ENCODE measurements around the gene MYOM1. TPM values are rescaled to one million over a fixed set of nuclear protein-coding genes. Genes with fewer than 3 reads are reported as not detected.

The MYOM1 gene
- total RNA-seq, 4 donors from 2014 or later = 0.67 to 2.1 (median 1.5) TPM

- no peak overlapping the region for H3K4me3 ChIP-seq (ENCODE audit: low read depth, poor library complexity, severe bottlenecking)
- intact Hi-C loops (cut with DNase I; ENCODE audit: low total_unique reads) = no loop called here
- TF ChIP-seq POLR2A (IDR thresholded peaks at IDR 0.05) (no peak), CTCF (IDR thresholded peaks at IDR 0.05) (peak in 1 of 3 donors; percentile 57)
- WGBS, 2 donors = 27 to 29% methylated on average over 16 of the region's 16 CpGs
- peak; percentile 66 to 95 for DNase-seq (ENCODE audit: low spot score in 2 of 2)
Measured at GRCh38 chr18:3129053-3129864, 90.5 kb downstream of the MYOM1 start.

GRCh38 chr18:3126457-3127097, 93.2 kb downstream of the MYOM1 start:
- TF ChIP-seq POLR2A (IDR thresholded peaks at IDR 0.05) = no peak
- no peak for TF ChIP-seq CTCF (IDR thresholded peaks at IDR 0.05)

GRCh38 chr18:3124822-3125221, 94.9 kb downstream of the MYOM1 start:
- TF ChIP-seq POLR2A (IDR thresholded peaks at IDR 0.05) (no peak), CTCF (IDR thresholded peaks at IDR 0.05) (no peak)
- DNase-seq (ENCODE audit: low spot score in 2 of 2) = no peak
- intact Hi-C loops (cut with DNase I; ENCODE audit: low total_unique reads) = no loop called here
- WGBS, 2 donors = 95 to 97% methylated on average over 1 of the region's 1 CpG
- no peak overlapping the region for H3K4me3 ChIP-seq (ENCODE audit: low read depth, poor library complexity, severe bottlenecking)

More at GRCh38 chr18:3126457-3127097, 93.2 kb downstream of the MYOM1 start:
- no peak overlapping the region for H3K4me3 ChIP-seq (ENCODE audit: low read depth, poor library complexity, severe bottlenecking)
- intact Hi-C loops (cut with DNase I; ENCODE audit: low total_unique reads) = no loop called here
- 80 to 83% methylated on average over 9 of the region's 9 CpGs for WGBS, 2 donors
- no peak for DNase-seq (ENCODE audit: low spot score in 2 of 2)

- TF ChIP-seq POLR2A (IDR thresholded peaks at IDR 0.05) (no peak), CTCF (IDR thresholded peaks at IDR 0.05) (no peak)
- no peak overlapping the region for H3K4me3 ChIP-seq (ENCODE audit: low read depth, poor library complexity, severe bottlenecking)
- no peak for DNase-seq (ENCODE audit: low spot score in 2 of 2)
- intact Hi-C loops (cut with DNase I; ENCODE audit: low total_unique reads) = no loop called here
- WGBS, 2 donors = 93 to 96% methylated on average over 5 of the region's 5 CpGs
Measured at GRCh38 chr18:3122851-3123250, 96.9 kb downstream of the MYOM1 start.

- intact Hi-C loops (cut with DNase I; ENCODE audit: low total_unique reads) = no loop called here
- no peak for DNase-seq (ENCODE audit: low spot score in 2 of 2)
- TF ChIP-seq POLR2A (IDR thresholded peaks at IDR 0.05) (no peak), CTCF (IDR thresholded peaks at IDR 0.05) (no peak)
- WGBS, 2 donors = 71 to 92% methylated on average over 2 of the region's 2 CpGs
- H3K4me3 ChIP-seq (ENCODE audit: low read depth, poor library complexity, severe bottlenecking) = no peak overlapping the region
Measured at GRCh38 chr18:3121259-3121658, 98.5 kb downstream of the MYOM1 start.
